Measurements from ENCODE around the gene RAPGEF3.

Gene RAPGEF3

GRCh38 chr12:47797441-47797840, 38.8 kb upstream of the RAPGEF3 start:
- no peak overlapping the region for H3K4me3 Mint-ChIP-seq
- no peak for DNase-seq (ENCODE audit: low spot score in 2 of 2)
- no peaks in the 10 kb centered on the region for H3K9me3 Mint-ChIP-seq
- H3K36me3 Mint-ChIP-seq (ENCODE audit: insufficient read depth) = peaks cover 24% of the 10 kb centered on the region
- H3K4me1 Mint-ChIP-seq = peaks cover 32% of the 10 kb centered on the region
- no peaks in the 10 kb centered on the region for H3K27me3 Mint-ChIP-seq
- ATAC-seq (replicated peaks; ENCODE audit: extremely low read depth, poor library complexity, severe bottlenecking) = peak; percentile 77
- H3K27ac Mint-ChIP-seq (ENCODE audit: low read depth) = peak overlapping the region; percentile 84

- no peak for ATAC-seq (replicated peaks; ENCODE audit: extremely low read depth, poor library complexity, severe bottlenecking)
- Mint-ChIP-seq H3K36me3 (ENCODE audit: insufficient read depth) (peaks cover 29% of the 10 kb centered on the region), H3K27ac (ENCODE audit: low read depth) (no peak overlapping the region)
These were observed 37.2 kb upstream of the RAPGEF3 start for GRCh38 chr12:47795814-47796411.

GRCh38 chr12:47795121-47795813, 36.6 kb upstream of the RAPGEF3 start:
- Mint-ChIP-seq H3K9me3 (no peaks in the 10 kb centered on the region), H3K27me3 (no peaks in the 10 kb centered on the region), H3K36me3 (ENCODE audit: insufficient read depth) (peaks cover 32% of the 10 kb centered on the region), H3K4me3 (no peak overlapping the region), H3K4me1 (peaks cover 12% of the 10 kb centered on the region), H3K27ac (ENCODE audit: low read depth) (no peak overlapping the region)
- no peak for ATAC-seq (replicated peaks; ENCODE audit: extremely low read depth, poor library complexity, severe bottlenecking)
- no peak for DNase-seq (ENCODE audit: low spot score in 2 of 2)

More at GRCh38 chr12:47795814-47796411, 37.2 kb upstream of the RAPGEF3 start:
- no peaks in the 10 kb centered on the region for H3K9me3 Mint-ChIP-seq
- no peak overlapping the region for H3K4me3 Mint-ChIP-seq
- H3K4me1 Mint-ChIP-seq = peaks cover 17% of the 10 kb centered on the region
- H3K27me3 Mint-ChIP-seq = no peaks in the 10 kb centered on the region
- no peak for DNase-seq (ENCODE audit: low spot score in 2 of 2)

GRCh38 chr12:47794679-47795078, 36.0 kb upstream of the RAPGEF3 start:
- H3K4me3 Mint-ChIP-seq = no peak overlapping the region
- DNase-seq (ENCODE audit: low spot score in 2 of 2) = no peak
- peaks cover 10% of the 10 kb centered on the region for H3K4me1 Mint-ChIP-seq
- H3K36me3 Mint-ChIP-seq (ENCODE audit: insufficient read depth) = peaks cover 34% of the 10 kb centered on the region
- ATAC-seq (replicated peaks; ENCODE audit: extremely low read depth, poor library complexity, severe bottlenecking) = no peak
- H3K27me3 Mint-ChIP-seq = no peaks in the 10 kb centered on the region
- H3K9me3 Mint-ChIP-seq = no peaks in the 10 kb centered on the region
- no peak overlapping the region for H3K27ac Mint-ChIP-seq (ENCODE audit: low read depth)

- ATAC-seq (replicated peaks; ENCODE audit: extremely low read depth, poor library complexity, severe bottlenecking) (no peak), DNase-seq (ENCODE audit: low spot score in 2 of 2) (no peak)
- Mint-ChIP-seq H3K4me3 (no peak overlapping the region), H3K9me3 (no peaks in the 10 kb centered on the region), H3K27ac (ENCODE audit: low read depth) (peak overlapping the region; percentile 70), H3K36me3 (ENCODE audit: insufficient read depth) (peaks cover 41% of the 10 kb centered on the region), H3K27me3 (no peaks in the 10 kb centered on the region), H3K4me1 (peaks cover 6% of the 10 kb centered on the region)
These were observed 34.5 kb upstream of the RAPGEF3 start for GRCh38 chr12:47793015-47793681.

- ATAC-seq (replicated peaks; ENCODE audit: extremely low read depth, poor library complexity, severe bottlenecking) (no peak), DNase-seq (ENCODE audit: low spot score in 2 of 2) (no peak)
- no peaks in the 10 kb centered on the region for H3K9me3 Mint-ChIP-seq
- H3K36me3 Mint-ChIP-seq (ENCODE audit: insufficient read depth) = peaks cover 42% of the 10 kb centered on the region
- no peak overlapping the region for H3K4me3 Mint-ChIP-seq
- H3K27me3 Mint-ChIP-seq = no peaks in the 10 kb centered on the region
- no peak overlapping the region for H3K27ac Mint-ChIP-seq (ENCODE audit: low read depth)
- no peaks in the 10 kb centered on the region for H3K4me1 Mint-ChIP-seq
These were observed 33.2 kb upstream of the RAPGEF3 start for GRCh38 chr12:47791874-47792273.

- no peaks in the 10 kb centered on the region for H3K9me3 Mint-ChIP-seq
- no peak for DNase-seq (ENCODE audit: low spot score in 2 of 2)
- H3K4me1 Mint-ChIP-seq = no peaks in the 10 kb centered on the region
- H3K4me3 Mint-ChIP-seq = no peak overlapping the region
- no peaks in the 10 kb centered on the region for H3K27me3 Mint-ChIP-seq
- peaks cover 47% of the 10 kb centered on the region for H3K36me3 Mint-ChIP-seq (ENCODE audit: insufficient read depth)
- H3K27ac Mint-ChIP-seq (ENCODE audit: low read depth) = no peak overlapping the region
- ATAC-seq (replicated peaks; ENCODE audit: extremely low read depth, poor library complexity, severe bottlenecking) = no peak
These were observed 32.7 kb upstream of the RAPGEF3 start for GRCh38 chr12:47791351-47791746.

GRCh38 chr12:47790676-47791350, 32.1 kb upstream of the RAPGEF3 start:
- H3K27me3 Mint-ChIP-seq = no peaks in the 10 kb centered on the region
- H3K36me3 Mint-ChIP-seq (ENCODE audit: insufficient read depth) = peaks cover 45% of the 10 kb centered on the region
- ATAC-seq (replicated peaks; ENCODE audit: extremely low read depth, poor library complexity, severe bottlenecking) (no peak), DNase-seq (ENCODE audit: low spot score in 2 of 2) (no peak)
- H3K27ac Mint-ChIP-seq (ENCODE audit: low read depth) = no peak overlapping the region
- no peaks in the 10 kb centered on the region for H3K4me1 Mint-ChIP-seq
- no peak overlapping the region for H3K4me3 Mint-ChIP-seq
- no peaks in the 10 kb centered on the region for H3K9me3 Mint-ChIP-seq

- no peaks in the 10 kb centered on the region for H3K27me3 Mint-ChIP-seq
- ATAC-seq (replicated peaks; ENCODE audit: extremely low read depth, poor library complexity, severe bottlenecking) = no peak
- DNase-seq (ENCODE audit: low spot score in 2 of 2) = no peak
- peaks cover 53% of the 10 kb centered on the region for H3K36me3 Mint-ChIP-seq (ENCODE audit: insufficient read depth)
- no peaks in the 10 kb centered on the region for H3K9me3 Mint-ChIP-seq
- H3K4me3 Mint-ChIP-seq = no peak overlapping the region
- peak overlapping the region; percentile 49 for H3K27ac Mint-ChIP-seq (ENCODE audit: low read depth)
- H3K4me1 Mint-ChIP-seq = no peaks in the 10 kb centered on the region
These were observed 31.2 kb upstream of the RAPGEF3 start for GRCh38 chr12:47789712-47790489.

- H3K4me3 Mint-ChIP-seq = no peak overlapping the region
- H3K36me3 Mint-ChIP-seq (ENCODE audit: insufficient read depth) = peaks cover 49% of the 10 kb centered on the region
- DNase-seq (ENCODE audit: low spot score in 2 of 2) = no peak
- no peaks in the 10 kb centered on the region for H3K27me3 Mint-ChIP-seq
- H3K27ac Mint-ChIP-seq (ENCODE audit: low read depth) = peak overlapping the region; percentile 49
- no peaks in the 10 kb centered on the region for H3K4me1 Mint-ChIP-seq
- no peaks in the 10 kb centered on the region for H3K9me3 Mint-ChIP-seq
- no peak for ATAC-seq (replicated peaks; ENCODE audit: extremely low read depth, poor library complexity, severe bottlenecking)
These were observed 30.5 kb upstream of the RAPGEF3 start for GRCh38 chr12:47789141-47789540.

GRCh38 chr12:47787596-47788319, 29.1 kb upstream of the RAPGEF3 start:
- Mint-ChIP-seq H3K27me3 (no peaks in the 10 kb centered on the region), H3K4me3 (no peak overlapping the region), H3K27ac (ENCODE audit: low read depth) (no peak overlapping the region), H3K36me3 (ENCODE audit: insufficient read depth) (peaks cover 40% of the 10 kb centered on the region), H3K9me3 (no peaks in the 10 kb centered on the region), H3K4me1 (no peaks in the 10 kb centered on the region)
- ATAC-seq (replicated peaks; ENCODE audit: extremely low read depth, poor library complexity, severe bottlenecking) (no peak), DNase-seq (ENCODE audit: low spot score in 2 of 2) (no peak)

All from central memory CD8-positive, alpha-beta T cell (primary cell).